Ovary (tissue), 9 donors: Measurements from ENCODE around the gene MSI2. TPM values are rescaled to one million over a fixed set of nuclear protein-coding genes. Genes with fewer than 3 reads are reported as not detected.

Source experiments
- DNase-seq, 5 donors: peaks; one replicate each; pipeline ENCODE4 v3.0.0-alpha.2; 2019 to 2020
- H3K27ac ChIP-seq, 2 donors: fragments of 200-600 bp; one replicate each; pipeline versions ENCODE4 v1.5.1 to v1.8.0; 2019 to 2022
- H3K27me3 ChIP-seq: fragments of 200-600 bp; one replicate; pipeline ENCODE4 v1.8.0; 2022
- H3K36me3 ChIP-seq: fragments of 200-600 bp; sonication (generic); one replicate; pipeline ENCODE4 v1.5.1; 2019
- H3K4me1 ChIP-seq: one replicate; pipeline ENCODE4 v1.8.1; 2013; ENCODE audit warnings: mild to moderate bottlenecking, moderate library complexity; ENCODE audit not compliant: insufficient read depth
- H3K4me3 ChIP-seq: fragments of 200-600 bp; sonication (generic); one replicate; pipeline ENCODE4 v1.5.1; 2017
- H3K9me3 ChIP-seq, 2 donors: fragments of 200-600 bp in 1 of 2; sonication (generic) in 1 of 2; one replicate each; pipeline versions ENCODE4 v1.5.1 to v1.8.1; 2013 to 2019; ENCODE audit warnings: mild to moderate bottlenecking in 1 of 2, moderate library complexity in 1 of 2
- CTCF ChIP-seq, 3 donors: fragments of 450-650 bp in 2 of 3; fragments of 200-600 bp in 1 of 3; IDR thresholded peaks; one replicate each; pipeline versions ENCODE4 v1.5.1 to v1.8.0; 2016 to 2022; ENCODE audit warnings: antibody characterized with exemption in 3 of 3, mild to moderate bottlenecking in 1 of 3
- EP300 ChIP-seq: sonication (generic); formaldehyde crosslinking; IDR thresholded peaks from one replicate; pipeline ENCODE4 v1.6.1; 2017; ENCODE audit warnings: antibody characterized with exemption
- POLR2A ChIP-seq: fragments of 450-650 bp; IDR thresholded peaks from one replicate; pipeline ENCODE4 v1.6.1; 2017; ENCODE audit warnings: antibody characterized with exemption, mild to moderate bottlenecking, moderate library complexity
- WGBS, 3 donors: extraction: QIAGEN DNeasy Blood & Tissue Kit in 1 of 3; methylation state at CpG; one replicate each; pipeline versions ENCODE4 v1.1.5 to v1.1.7; 2013 to 2017; 5-methylcytosine and 5-hydroxymethylcytosine counted together
- intact Hi-C, 4 donors: fragments of 100-400 bp; cut with DNase I; formaldehyde crosslinking; loops; one replicate each; pipeline versions ENCODE4 v1.11.0 to v1.15.1; 2022 to 2023
- polyA plus RNA-seq, 2 donors: library from polyadenylated mRNA; stranded (reverse); fragments of 200-250 nt in 1 of 2; fragments of 350-450 nt in 1 of 2; fragmentation: Illumina TruSeq in 1 of 2; extraction: RNeasy Lipid Tissue Mini Kit (QIAGEN cat#74804) in 1 of 2; gene quantifications; one replicate each; pipeline ENCODE4 v1.2.3, GENCODE V29; 2013 to 2014
- total RNA-seq, 7 donors: library from RNA; depleted of rRNA in 2 of 7; stranded (reverse); fragments of >200 nt in 2 of 7; fragmentation: NEBNext Ultra II Directional in 3 of 7; extraction: Animal tissue kit (Norgen Biotek cat#: 25700) in 3 of 7; gene quantifications; one replicate each; pipeline versions ENCODE4 v1.1.0 to v1.2.4, GENCODE V29; 2016 to 2023
- donor health status: DM: no; HTN: no; CAD: no; lungs with moderate emphysema.
- donor health status: DM: no; HTN: no; CAD: no.
- donor health status: Bipolar disorder and iron deficiency.
- donor health status: DM: yes; HTN: yes; CAD: no.
- donor health status: DM: no; HTN: no; CAD: no.
- donor health status: DM: yes; HTN: yes; CAD: no.

Gene MSI2
- total and polyA plus RNA-seq, 9 donors: 43.1 to 199 (median 120) TPM

- Histone ChIP-seq H3K4me3 (no peak overlapping the region), H3K27ac (no peak overlapping the region), H3K36me3 (no peaks in the 10 kb centered on the region), H3K9me3 (no peaks in the 10 kb centered on the region), H3K27me3 (no peaks in the 10 kb centered on the region), H3K4me1 (peaks cover 5% of the 10 kb centered on the region)
- intact Hi-C loops: no loop called here
- WGBS, 3 donors: 79 to 85% (median 83%) methylated on average over 7 of the region's 7 CpGs
- no peak for DNase-seq
- TF ChIP-seq CTCF (IDR thresholded peaks at IDR 0.05) (no peak), POLR2A (no peak), EP300 (no peak)
These were observed 260.9 kb downstream of the MSI2 start for GRCh38 chr17:57517273-57517631.

- WGBS, 3 donors: 83 to 87% (median 83%) methylated on average over 8 of the region's 8 CpGs
- no peak for DNase-seq
- TF ChIP-seq POLR2A: no peak
- TF ChIP-seq EP300: no peak
- TF ChIP-seq CTCF (IDR thresholded peaks at IDR 0.05): no peak
- Histone ChIP-seq H3K27ac (no peak overlapping the region), H3K27me3 (no peaks in the 10 kb centered on the region), H3K4me3 (no peak overlapping the region), H3K36me3 (no peaks in the 10 kb centered on the region), H3K4me1 (peaks cover 7% of the 10 kb centered on the region), H3K9me3 (no peaks in the 10 kb centered on the region)
- intact Hi-C loops: no loop called here
These were observed 261.5 kb downstream of the MSI2 start for GRCh38 chr17:57517632-57518456.

- no peak overlapping the region for H3K27ac ChIP-seq
- H3K4me3 ChIP-seq: no peak overlapping the region
- DNase-seq: peak in 1 of 5 donors; percentile 40
- peaks cover 8% of the 10 kb centered on the region for H3K4me1 ChIP-seq
- no peaks in the 10 kb centered on the region for H3K9me3 ChIP-seq
- no peaks in the 10 kb centered on the region for H3K27me3 ChIP-seq
- no peaks in the 10 kb centered on the region for H3K36me3 ChIP-seq
- intact Hi-C loops: no loop called here
- TF ChIP-seq EP300 (no peak), CTCF (IDR thresholded peaks at IDR 0.05) (no peak), POLR2A (no peak)
- 84 to 90% (median 85%) methylated on average over 20 of the region's 20 CpGs for WGBS, 3 donors
These were observed 262.6 kb downstream of the MSI2 start for GRCh38 chr17:57518587-57519581.

- H3K4me1 ChIP-seq: peaks cover 9% of the 10 kb centered on the region
- no peak overlapping the region for H3K27ac ChIP-seq
- H3K27me3 ChIP-seq: no peaks in the 10 kb centered on the region
- no peak overlapping the region for H3K4me3 ChIP-seq
- H3K36me3 ChIP-seq: no peaks in the 10 kb centered on the region
- TF ChIP-seq EP300 (no peak), POLR2A (no peak), CTCF (IDR thresholded peaks at IDR 0.05) (no peak)
- WGBS, 3 donors: 95 to 99% (median 98%) methylated on average over 7 of the region's 7 CpGs
- H3K9me3 ChIP-seq: no peaks in the 10 kb centered on the region
- DNase-seq: peak in 1 of 5 donors; percentile 9
- intact Hi-C loops: no loop called here
These were observed 263.5 kb downstream of the MSI2 start for GRCh38 chr17:57519800-57520199.
